NOMO-1 (cell line): ENCODE measurements around the gene FGF14.

Experiments used
- DNase-seq, 2 experiments: peaks; one replicate each; lab custom pipeline; 2025; ENCODE audit not compliant: unreplicated experiment in 2 of 2; lab: John Stamatoyannopoulos, UW

FGF14 gene

DNA sequence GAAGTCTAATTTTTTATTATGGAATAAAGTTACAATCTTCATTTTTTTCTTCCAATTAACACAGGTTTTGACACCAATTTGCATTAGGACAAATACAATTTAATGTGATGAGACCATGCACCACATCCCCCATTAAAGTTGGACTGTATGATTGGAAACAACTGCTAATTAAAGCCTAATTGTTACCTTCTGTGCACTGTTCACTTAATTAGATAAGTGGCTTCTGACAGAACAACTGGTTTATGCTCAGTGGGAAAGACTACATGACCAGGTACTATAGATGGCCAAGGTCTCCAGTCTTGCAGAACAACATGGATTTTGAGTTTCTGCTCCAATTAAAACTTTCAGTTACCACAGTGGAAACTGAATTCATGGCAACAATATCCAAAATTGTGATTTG lies 198.1 kb downstream of the FGF14 start:
- no peak for DNase-seq

- DNase-seq, result no peak
These were observed 203.2 kb downstream of the FGF14 start for GRCh38 chr13:102198418-102199311.

GRCh38 chr13:102197193-102197592 lies 204.7 kb downstream of the FGF14 start:
- no peak for DNase-seq

- DNase-seq, result no peak
These were observed 206.0 kb downstream of the FGF14 start for GRCh38 chr13:102195566-102196462.

- DNase-seq, result no peak
These were observed 209.0 kb downstream of the FGF14 start for GRCh38 chr13:102192858-102193257.

DNA sequence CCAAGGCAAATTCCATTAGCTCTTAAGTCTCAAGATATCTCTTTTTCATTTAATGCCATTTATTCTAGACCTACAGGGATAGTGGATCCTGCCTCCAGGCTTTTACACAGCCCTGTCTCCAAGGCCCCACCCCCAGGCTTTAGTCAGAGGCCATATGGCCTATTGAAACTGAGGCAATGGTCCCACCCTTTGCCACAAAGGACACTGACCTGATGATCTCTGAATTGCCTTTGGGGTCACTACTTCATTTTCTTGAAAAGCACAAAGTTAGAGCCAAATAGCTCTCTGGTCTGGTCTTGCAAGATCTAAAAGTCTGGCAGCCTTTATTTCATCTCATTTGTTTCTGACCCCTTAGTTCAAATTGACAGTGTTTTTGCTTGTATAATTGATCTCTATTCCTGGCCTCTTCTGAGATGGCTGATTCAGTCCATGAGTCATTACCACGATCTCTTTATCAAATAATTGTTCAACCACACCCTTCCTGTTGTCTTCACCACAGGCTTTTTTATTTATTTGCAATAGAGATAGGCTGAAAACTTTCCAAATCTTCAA lies 209.8 kb downstream of the FGF14 start:
- DNase-seq, result no peak

DNA sequence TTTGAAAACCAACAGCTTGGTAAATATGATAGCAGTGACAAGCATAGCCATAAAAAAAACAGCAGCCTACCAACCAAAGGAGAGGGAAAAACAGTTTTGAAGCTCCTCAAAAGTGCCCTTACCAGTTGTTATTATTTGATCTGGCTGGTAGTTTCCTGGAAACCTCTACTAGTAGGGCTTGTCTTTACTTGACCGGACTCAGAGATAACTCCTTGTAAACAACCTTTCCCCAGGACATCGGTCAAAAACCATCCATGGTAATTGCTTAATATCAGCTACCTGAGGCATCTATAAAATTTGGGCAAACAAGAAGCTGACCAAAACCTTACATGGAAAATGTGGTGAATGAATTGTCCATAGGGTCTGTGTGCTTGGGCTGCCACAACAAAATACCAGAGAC lies 210.9 kb downstream of the FGF14 start:
- no peak for DNase-seq

GRCh38 chr13:102187313-102187712 lies 214.5 kb downstream of the FGF14 start:
- DNase-seq, result no peak

GRCh38 chr13:102185375-102185984 lies 216.4 kb downstream of the FGF14 start:
- no peak for DNase-seq

DNA sequence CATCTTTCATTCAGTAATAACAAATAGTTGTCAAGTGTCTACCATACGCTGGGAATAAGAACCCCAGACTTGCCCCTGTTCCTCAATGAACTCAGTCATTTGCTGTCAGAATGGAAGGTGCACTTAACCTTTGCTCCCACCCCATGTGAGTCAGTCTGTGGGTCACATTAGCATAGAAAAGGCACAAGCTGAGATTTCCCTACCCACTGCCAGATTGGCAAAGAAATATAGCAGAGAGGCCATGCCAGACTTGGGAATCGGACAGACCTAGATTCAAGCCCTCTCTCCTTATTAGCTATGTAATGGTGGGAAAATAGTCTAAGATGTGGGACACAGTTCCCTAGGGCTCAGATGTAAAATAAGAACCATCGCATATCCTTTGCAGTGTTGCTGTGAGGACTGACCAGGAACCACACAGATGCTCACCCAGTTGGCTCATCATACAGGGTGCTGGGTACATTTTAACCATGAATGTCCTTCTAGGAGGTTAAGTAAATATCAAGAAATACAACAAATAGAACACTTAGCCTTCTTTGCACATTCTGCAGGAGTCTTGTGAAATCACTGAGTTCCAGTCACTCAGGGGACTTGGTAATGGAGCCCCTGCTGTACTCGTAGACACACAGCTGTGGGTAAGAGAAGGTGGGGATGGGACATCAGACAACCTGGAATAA lies 218.2 kb downstream of the FGF14 start:
- no peak for DNase-seq

DNA sequence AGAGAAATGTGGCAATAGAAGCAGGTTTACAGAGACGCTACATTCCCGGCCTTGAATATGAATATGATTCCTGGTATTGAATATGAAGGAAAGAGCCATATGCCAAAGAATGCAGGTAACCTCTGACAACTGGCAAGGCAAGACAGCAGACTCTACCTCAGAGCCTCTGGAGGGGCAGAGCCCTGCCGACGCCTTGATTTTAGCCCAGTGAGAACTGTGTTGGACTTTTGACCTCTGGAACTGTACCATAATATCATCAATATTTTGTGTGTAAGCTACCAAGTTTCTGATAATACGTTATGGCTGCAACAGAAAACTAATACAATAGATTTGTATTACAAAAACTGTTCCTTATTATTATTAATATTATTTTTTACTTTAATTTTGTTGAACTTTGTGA lies 219.7 kb downstream of the FGF14 start:
- no peak for DNase-seq

DNA sequence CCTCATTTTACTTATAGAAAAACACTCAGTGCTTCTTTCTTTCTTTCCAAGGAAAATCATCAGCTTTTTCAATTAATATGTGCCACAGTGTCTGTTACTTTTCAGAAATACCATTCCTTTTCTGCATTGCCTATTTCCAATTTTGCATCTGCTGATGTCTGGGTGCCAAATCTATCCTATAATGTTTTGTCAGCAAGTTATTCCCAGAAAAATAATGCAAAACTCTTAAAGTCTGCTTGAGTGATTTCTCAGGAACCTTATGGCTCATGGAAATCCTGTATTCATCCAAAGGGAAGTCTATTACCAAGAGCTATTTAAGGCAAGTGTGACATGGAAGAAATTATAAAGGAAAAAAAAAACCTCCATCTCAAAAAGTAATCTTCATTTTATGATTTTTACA lies 224.4 kb downstream of the FGF14 start:
- DNase-seq, result no peak

- DNase-seq, result no peak
These were observed 225.0 kb downstream of the FGF14 start for GRCh38 chr13:102176846-102177245.

DNA sequence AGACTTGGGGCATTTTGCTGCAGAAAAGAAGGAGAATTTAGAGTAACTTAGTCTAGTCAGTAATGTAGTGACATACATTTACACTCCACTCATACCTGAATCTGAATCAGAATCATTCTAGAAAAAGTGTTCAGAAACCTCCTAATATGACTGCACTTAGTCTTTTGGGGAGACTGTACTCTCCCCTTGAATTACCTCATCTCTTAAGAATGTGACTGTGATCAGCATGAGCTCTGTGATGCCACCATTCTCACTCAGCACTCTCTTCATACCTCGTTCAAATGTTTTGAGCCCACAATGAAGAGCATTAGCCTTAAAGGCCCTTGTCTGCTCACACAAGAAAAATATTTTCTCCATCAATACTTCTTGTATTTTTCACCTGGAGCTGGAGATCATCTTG lies 229.4 kb downstream of the FGF14 start:
- DNase-seq, result no peak

DNA sequence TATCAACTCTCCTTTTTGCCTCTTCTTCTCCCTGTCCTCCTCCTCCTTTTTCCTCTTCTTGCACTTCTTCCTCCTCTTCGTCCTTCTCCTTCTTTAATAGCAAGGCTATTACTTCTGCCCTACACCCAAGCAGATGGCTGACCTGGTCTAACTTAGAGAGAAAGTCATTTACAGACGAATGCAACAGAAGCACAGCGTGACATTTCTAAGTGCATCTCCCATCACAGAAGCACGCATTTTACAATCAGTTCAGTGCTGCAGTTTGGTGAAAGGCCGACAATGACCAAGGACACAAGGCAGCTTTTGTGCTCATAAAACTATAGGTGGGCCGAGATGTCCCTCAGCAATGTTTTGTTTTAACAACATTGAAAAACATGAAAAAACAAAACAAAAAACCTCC lies 231.5 kb downstream of the FGF14 start:
- no peak for DNase-seq

DNA sequence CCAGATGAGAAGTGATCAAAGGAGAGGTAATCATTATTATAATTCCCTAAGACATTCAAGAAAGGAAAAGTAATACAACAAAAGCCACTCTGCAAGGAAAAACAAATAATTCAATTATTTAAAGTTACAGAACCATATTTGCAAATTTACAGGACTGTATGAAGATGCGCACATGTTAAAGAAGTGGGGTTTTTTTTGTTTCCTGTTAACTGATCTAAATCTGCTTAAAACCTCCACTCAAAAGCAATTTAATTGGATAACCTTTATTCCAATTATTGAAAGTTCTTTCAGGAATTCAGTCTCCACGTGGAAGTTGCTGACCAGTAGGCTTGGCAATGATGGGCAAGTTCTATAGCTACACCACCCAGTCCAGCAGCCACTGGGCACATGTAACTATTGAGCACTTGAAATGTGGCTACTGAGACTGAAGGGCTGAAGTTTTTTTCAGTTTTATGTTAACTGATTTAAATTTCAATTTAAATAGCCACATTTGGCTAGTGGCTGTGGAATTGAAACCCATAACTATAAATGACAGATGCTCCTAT lies 232.3 kb downstream of the FGF14 start:
- no peak for DNase-seq

- DNase-seq, result no peak
These were observed 249.1 kb downstream of the FGF14 start for GRCh38 chr13:102152790-102153189.

- DNase-seq, result no peak
These were observed 254.5 kb downstream of the FGF14 start for GRCh38 chr13:102147353-102147752.

- DNase-seq, result no peak
These were observed 256.1 kb downstream of the FGF14 start for GRCh38 chr13:102145750-102146149.

GRCh38 chr13:102142473-102142826 lies 259.4 kb downstream of the FGF14 start:
- no peak for DNase-seq
